Measurements from ENCODE around the gene PCSK9. TPM values are rescaled to one million over a fixed set of nuclear protein-coding genes. Genes with fewer than 3 reads are reported as not detected.
"Not testable (repeated sequence)": the region's sequence is repeated elsewhere in the genome, so short reads cannot be mapped to it uniquely, and the experiment has no call there.

Gene PCSK9
- total RNA-seq, 1 donor from 2014 or later = 31.6 TPM

DNA sequence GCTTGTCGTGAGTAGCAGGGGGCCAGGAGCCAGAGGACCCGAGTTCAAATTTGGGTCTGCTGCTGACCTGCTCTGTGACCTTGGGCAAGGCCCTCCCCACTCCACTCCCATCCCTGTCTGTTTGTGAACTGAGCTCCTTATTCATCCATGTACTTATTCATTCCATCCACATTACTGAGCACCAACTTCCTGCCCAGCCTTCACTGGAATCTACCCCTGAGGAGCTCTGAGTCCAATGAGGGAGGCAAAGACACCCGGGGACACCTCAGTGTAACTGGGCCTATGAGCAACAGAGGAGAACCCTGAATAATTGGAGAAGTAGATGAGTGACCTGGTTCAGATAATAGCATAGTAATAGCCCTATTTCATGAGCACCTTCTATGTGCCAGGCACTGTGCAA, 31.7 kb upstream of the PCSK9 start:
- DNase-seq (ENCODE audit: low spot score) (no peak), ATAC-seq (no peak)

DNA sequence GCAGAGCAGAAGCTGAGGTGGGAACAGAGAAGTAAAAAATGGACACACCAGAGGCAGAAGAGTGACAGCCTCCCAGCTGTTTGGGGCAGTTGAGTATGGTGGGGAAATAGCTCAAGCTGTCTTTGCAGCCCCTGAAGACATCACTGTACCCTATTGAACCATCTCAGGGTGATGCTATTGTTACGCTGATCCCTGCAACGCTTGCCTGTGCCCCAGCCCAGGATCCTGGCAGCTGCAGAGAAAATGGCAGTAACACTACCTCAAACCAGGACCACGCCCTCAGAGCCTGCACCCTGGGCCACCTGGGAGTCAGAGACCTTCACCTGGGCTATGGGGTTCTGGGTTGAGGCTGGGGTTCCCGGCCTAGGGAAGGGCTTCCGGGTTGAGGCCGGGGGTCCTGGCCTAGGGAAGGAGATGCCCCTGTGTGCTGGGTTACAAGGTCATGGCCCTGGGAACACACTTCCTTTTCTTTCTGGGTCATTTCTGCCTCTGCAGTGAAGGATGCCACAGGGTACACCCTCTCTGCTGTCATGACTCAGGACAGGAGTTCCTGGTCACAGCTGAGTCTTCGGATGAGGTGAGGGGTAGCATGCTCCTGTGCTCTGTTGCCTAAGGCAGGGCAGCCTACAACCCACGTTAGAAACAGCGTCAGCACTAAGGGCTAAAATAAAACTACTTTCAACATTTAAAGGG, 29.0 kb upstream of the PCSK9 start:
- ATAC-seq (no peak), DNase-seq (ENCODE audit: low spot score) (no peak)

GRCh38 chr1:55010887-55011217, 28.5 kb upstream of the PCSK9 start:
- no peak for DNase-seq (ENCODE audit: low spot score)

GRCh38 chr1:55012661-55013060, 26.7 kb upstream of the PCSK9 start:
- ATAC-seq (no peak), DNase-seq (ENCODE audit: low spot score) (no peak)

More at GRCh38 chr1:55010887-55011217, 28.5 kb upstream of the PCSK9 start:
- no peak for ATAC-seq

DNA sequence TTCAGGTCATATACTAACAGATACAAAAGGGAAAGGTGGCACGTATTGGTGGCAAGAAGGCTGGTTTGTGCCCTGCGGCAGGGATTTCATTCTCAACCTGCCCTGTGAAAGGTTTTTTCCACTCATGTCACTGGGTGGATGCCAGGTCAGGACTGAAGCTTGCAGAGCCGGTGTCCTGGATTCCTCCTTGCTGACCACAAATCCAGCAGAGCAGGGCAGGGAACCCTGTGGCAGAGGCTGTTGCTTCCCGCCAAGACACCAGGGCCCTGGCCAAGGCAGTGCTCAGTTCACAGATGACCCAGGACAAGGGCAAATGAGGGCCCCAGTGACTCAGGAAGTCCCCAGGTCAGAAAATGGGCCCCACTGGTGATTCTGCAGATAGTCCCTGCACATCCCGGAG, 24.2 kb upstream of the PCSK9 start:
- DNase-seq (ENCODE audit: low spot score) (no peak), ATAC-seq (no peak)

DNA sequence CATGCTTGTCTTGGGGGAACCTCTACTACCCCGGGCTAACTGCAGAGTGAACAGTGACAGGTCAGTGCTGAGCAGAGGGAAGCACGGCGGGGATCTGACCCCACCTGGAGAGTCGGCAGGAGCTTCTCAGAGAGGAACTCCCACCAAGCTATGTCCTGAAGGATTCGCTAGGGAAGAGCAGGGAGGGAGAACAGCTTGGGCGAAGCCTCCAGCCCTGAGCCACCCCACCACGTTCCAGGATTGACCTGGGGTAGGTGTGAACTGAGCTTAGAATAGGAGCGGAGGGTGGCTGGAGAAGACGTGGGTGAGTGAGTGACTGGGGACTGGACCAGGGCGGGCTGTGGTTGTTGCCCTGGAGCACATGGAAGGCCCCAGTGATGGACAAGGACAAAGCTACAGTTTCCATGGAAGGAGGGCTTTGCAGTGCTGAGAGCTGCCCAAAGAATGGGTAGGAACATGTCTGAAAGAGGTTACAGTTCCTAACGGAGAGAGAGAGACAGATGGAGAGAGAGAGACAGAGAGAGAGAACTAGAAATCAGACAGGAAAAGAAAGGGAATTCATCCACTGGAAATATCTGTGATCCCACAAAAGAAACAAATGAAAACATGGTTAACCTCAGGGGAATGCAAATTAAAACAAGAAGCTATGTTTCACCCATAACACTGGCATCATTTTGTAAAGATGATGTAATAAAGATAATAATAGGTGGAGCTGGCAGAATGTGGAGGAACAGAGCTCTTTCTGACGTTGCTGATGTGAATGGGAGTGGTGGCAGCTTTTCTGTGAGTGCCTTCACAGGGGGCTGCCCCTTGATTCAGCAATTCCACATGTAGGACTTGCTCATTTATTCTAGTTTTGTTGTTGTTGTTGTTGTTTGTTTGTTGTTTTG, 23.4 kb upstream of the PCSK9 start:
- no peak for DNase-seq (ENCODE audit: low spot score)
- ATAC-seq = no peak

DNA sequence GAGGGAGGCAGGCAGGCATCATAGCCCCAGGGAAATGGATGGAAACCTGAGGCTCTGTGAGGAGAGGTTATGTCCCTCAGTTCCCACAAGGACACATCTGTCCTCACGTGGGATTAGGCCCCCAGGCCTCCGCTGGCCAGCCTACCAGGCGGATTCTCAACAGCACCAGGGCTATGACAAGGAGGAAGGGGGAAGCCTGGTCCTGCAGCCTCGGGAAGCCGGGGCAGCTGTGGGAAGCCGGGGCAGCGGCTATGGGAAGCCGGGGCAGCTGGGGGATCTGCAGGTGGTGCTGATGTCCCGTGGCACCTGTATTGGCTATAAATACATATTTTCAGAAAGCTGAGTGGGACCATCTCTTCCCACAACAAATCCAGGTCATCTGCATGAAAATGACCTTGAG, 21.0 kb upstream of the PCSK9 start:
- DNase-seq (ENCODE audit: low spot score) (no peak), ATAC-seq (no peak)

- DNase-seq (ENCODE audit: low spot score) (peak; percentile 89), ATAC-seq (peak; percentile 100)
Observed at GRCh38 chr1:55021942-55022546, 17.3 kb upstream of the PCSK9 start.

DNA sequence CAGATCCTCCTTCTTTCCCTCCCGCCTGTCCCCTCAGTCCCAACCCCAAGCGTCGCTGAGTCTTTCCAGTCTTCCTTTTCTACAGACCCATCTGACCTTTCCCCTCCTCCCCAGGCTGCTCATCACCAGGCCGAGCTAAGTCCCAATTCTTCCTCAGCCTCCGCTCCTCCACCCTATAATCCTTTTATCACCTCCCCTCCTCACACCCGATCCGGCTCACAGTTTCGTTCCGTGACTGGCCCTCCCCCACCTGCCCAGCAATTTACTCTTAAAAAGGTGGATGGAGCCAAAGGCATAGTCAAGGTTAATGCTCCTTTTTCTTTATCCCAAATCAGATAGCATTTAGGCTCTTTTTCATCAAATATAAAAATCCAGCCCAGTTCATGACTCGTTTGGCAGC, 15.2 kb upstream of the PCSK9 start:
- DNase-seq (ENCODE audit: low spot score); ATAC-seq: not testable (repeated sequence)

DNA sequence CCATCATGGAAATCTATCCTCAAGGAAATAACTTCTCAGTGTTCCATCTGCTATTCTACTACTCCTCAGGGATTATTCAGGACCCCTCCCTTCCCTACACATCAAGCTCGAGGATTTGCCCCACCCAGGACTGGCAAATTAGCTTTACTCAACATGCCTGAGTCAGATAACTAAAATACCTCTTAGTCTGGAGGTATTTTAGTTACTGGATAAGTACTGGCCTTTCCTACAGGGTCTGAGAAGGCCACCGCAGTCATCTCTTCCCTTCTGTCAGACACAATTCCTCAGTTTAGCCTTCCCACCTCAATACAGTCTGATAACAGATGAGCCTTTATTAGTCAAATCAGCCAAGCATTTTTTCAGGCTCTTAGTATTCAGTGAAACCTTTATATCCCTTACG, 12.7 kb upstream of the PCSK9 start:
- not testable (repeated sequence) for ATAC-seq; DNase-seq (ENCODE audit: low spot score)

DNA sequence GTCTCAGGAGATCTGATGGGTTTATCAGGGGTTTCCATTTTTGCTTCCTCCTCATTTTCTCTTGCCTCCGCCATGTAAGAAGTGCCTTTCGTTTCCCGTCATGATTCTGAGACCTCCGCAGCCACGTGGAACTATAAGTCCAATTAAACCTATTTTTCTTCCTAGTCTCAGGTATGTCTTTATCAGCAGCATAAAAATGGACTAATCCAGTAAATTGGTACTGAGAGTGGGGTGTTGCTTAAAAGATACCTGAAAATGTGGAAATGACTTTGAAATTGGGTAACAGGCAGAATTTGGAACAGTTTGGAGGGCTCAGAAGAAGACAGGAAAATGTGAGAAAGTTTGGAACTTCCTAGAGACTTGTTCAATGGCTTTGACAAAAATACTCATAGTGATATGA, 8.2 kb upstream of the PCSK9 start:
- not testable (repeated sequence) for DNase-seq (ENCODE audit: low spot score); ATAC-seq

- DNase-seq (ENCODE audit: low spot score) (no peak), ATAC-seq (peak; percentile 60)
Observed at GRCh38 chr1:55033265-55033614, 6.1 kb upstream of the PCSK9 start.

GRCh38 chr1:55034476-55035133, 4.7 kb upstream of the PCSK9 start:
- no peak for DNase-seq (ENCODE audit: low spot score)
- no peak for ATAC-seq

DNA sequence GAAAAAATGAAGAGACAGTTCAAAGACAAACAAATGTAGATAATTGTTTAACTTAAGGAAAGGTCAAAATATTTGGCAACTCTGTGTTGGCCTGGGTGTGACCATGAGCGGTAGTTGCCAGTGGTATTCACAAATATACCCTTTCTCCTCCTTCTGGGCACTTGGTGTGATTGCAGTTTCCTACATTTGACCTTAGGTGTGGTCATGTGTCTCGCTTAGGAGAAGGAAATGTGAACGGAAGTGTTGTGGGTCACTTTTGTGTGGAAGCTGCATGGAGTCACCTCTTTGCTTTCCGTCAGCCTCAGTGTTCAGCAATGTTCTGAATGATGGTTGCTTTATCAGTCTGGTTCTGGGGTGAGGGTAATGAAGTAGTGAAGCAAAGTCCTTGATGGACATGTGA, 3.4 kb upstream of the PCSK9 start:
- ATAC-seq (peak; percentile 5), DNase-seq (ENCODE audit: low spot score) (no peak)

GRCh38 chr1:55037733-55038551, 1.4 kb upstream of the PCSK9 start:
- ATAC-seq (no peak), DNase-seq (ENCODE audit: low spot score) (no peak)

DNA sequence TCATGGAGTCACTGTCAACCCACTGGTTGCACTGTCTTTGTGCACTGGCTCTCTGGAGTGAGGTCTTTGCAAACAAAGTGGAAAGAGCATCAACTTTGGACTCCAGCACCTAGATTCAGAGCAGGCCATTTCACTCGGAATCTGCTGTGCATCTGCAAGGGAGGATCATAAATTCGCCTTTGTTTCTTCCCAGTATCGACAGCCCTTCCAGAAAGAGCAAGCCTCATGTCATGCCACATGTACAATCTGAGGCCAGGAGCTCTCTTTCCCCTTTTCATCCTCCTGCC, 853 bp upstream of the PCSK9 start:
- ATAC-seq = peak; percentile 14
- DNase-seq (ENCODE audit: low spot score) = no peak

DNA sequence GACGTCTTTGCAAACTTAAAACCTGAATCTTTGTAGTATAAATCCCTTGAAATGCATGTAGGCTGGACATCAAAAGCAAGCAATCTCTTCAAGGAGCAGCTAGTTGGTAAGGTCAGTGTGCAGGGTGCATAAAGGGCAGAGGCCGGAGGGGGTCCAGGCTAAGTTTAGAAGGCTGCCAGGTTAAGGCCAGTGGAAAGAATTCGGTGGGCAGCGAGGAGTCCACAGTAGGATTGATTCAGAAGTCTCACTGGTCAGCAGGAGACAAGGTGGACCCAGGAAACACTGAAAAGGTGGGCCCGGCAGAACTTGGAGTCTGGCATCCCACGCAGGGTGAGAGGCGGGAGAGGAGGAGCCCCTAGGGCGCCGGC, 390 bp upstream of the PCSK9 start:
- no peak for DNase-seq (ENCODE audit: low spot score)
- no peak for ATAC-seq

- ATAC-seq (peak; percentile 20), DNase-seq (ENCODE audit: low spot score) (no peak)
Observed at GRCh38 chr1:55040083-55040932, 960 bp downstream of the PCSK9 start.

- no peak for ATAC-seq
- DNase-seq (ENCODE audit: low spot score) = no peak
Observed at GRCh38 chr1:55040933-55041494, 1.7 kb downstream of the PCSK9 start.

GRCh38 chr1:55041613-55042012, 2.3 kb downstream of the PCSK9 start:
- ATAC-seq (no peak), DNase-seq (ENCODE audit: low spot score) (no peak)
